Esophagus muscularis mucosa (tissue), 4 donors: Measurements from ENCODE around the gene STAT1. TPM values are rescaled to one million over a fixed set of nuclear protein-coding genes. Genes with fewer than 3 reads are reported as not detected.

Experiments
- DNase-seq: peaks from one replicate; pipeline ENCODE4 v3.0.0-alpha.2; 2017; ENCODE audit errors: extremely low spot score
- H3K27ac ChIP-seq, 4 donors: fragments of 200-600 bp; sonication (generic); replicated peaks in 1 of 4; 1 replicate in 3 of 4; 2 replicates in 1 of 4; pipeline ENCODE4 v1.5.1; 2016 to 2019; ENCODE audit warnings: mild to moderate bottlenecking in 1 of 4
- H3K27me3 ChIP-seq, 4 donors: fragments of 200-600 bp; sonication (generic); one replicate each; pipeline versions ENCODE4 v1.5.1 to v1.6.0; 2016 to 2019
- H3K36me3 ChIP-seq, 4 donors: fragments of 200-600 bp; sonication (generic); one replicate each; pipeline ENCODE4 v1.5.1; 2016 to 2019
- H3K4me1 ChIP-seq, 4 donors: fragments of 200-600 bp; sonication (generic); one replicate each; pipeline ENCODE4 v1.5.1; 2016 to 2019
- H3K4me3 ChIP-seq, 4 donors: fragments of 200-600 bp; sonication (generic); 1 replicate in 2 of 4; 2 replicates in 2 of 4; pipeline ENCODE4 v1.5.1; 2016 to 2019; ENCODE audit warnings: mild to moderate bottlenecking in 4 of 4, moderate library complexity in 1 of 4
- H3K9me3 ChIP-seq, 4 donors: fragments of 200-600 bp; sonication (generic); 1 replicate in 3 of 4; 2 replicates in 1 of 4; pipeline ENCODE4 v1.5.1; 2016 to 2019
- EP300 ChIP-seq: sonication (generic); formaldehyde crosslinking; IDR thresholded peaks from one replicate; pipeline ENCODE4 v1.6.1; 2017; ENCODE audit warnings: antibody characterized with exemption
- POLR2A ChIP-seq: fragments of 450-650 bp; IDR thresholded peaks from one replicate; pipeline ENCODE4 v1.6.1; 2017; ENCODE audit warnings: antibody characterized with exemption, moderate library complexity, mild to moderate bottlenecking, low read depth
- POLR2AphosphoS5 ChIP-seq, 2 donors: sonication (generic); formaldehyde crosslinking; IDR thresholded peaks; one replicate each; pipeline ENCODE4 v1.6.1; 2017; ENCODE audit warnings: antibody characterized with exemption in 2 of 2
- WGBS: methylation state at CpG from one replicate; pipeline ENCODE4 v1.1.5; 2018; 5-methylcytosine and 5-hydroxymethylcytosine counted together
- intact Hi-C: fragments of 100-400 bp; cut with DNase I; formaldehyde crosslinking; loops from one replicate; pipeline ENCODE4 v1.15.1; 2023
- total RNA-seq, 4 donors: library from RNA; depleted of rRNA; stranded (reverse); fragments of >200 nt; gene quantifications; one replicate each; pipeline versions ENCODE4 v1.1.0 to v1.2.1, GENCODE V29; 2016
- TF ChIP-seq, protein P1 (sequence below), 3 experiments: fragments of 200-600 bp in 2 of 3; fragments of 450-650 bp in 1 of 3; sonication (generic) in 2 of 3; IDR thresholded peaks; one replicate each; pipeline ENCODE4 v1.5.1; 2017 to 2019; ENCODE audit warnings: antibody characterized with exemption in 3 of 3, mild to moderate bottlenecking in 2 of 3, moderate library complexity in 1 of 3

STAT1 gene
- total RNA-seq, 4 donors from 2014 or later = 44.2 to 57.3 (median 48.6) TPM

DNA sequence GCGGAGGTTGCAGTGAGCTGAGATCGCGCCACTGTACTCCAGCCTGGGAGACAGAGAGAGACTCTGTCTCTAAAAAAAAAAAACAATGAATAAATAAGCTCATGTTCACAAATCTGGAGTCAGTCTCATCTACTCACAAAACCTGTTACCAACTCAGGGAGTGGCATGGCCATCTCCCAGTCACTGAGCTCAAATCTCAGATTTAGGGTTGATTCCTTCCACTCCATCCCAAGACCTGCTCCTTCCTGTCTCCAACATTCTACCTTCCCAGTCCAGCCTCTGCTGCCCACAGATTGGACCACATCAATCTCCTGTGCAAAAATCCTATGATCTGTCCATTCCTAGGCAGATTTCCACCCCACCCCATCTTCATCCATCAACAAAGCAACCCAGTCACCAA is 1.6 kb downstream of the STAT1 start:
- peak overlapping the region; percentile 77 to 89 (median 84) for H3K4me3 ChIP-seq
- intact Hi-C loops = loop anchor here (10.0 kb wide), 1 partner anchor 168 kb away; no protein-coding TSS in a partner anchor
- no peaks in the 10 kb centered on the region for H3K27me3 ChIP-seq
- DNase-seq = no peak
- TF ChIP-seq POLR2A = no peak
- no peak for TF ChIP-seq EP300
- no peak for TF ChIP-seq POLR2AphosphoS5 (IDR thresholded peaks at IDR 0.05)
- TF ChIP-seq, protein P1, sequence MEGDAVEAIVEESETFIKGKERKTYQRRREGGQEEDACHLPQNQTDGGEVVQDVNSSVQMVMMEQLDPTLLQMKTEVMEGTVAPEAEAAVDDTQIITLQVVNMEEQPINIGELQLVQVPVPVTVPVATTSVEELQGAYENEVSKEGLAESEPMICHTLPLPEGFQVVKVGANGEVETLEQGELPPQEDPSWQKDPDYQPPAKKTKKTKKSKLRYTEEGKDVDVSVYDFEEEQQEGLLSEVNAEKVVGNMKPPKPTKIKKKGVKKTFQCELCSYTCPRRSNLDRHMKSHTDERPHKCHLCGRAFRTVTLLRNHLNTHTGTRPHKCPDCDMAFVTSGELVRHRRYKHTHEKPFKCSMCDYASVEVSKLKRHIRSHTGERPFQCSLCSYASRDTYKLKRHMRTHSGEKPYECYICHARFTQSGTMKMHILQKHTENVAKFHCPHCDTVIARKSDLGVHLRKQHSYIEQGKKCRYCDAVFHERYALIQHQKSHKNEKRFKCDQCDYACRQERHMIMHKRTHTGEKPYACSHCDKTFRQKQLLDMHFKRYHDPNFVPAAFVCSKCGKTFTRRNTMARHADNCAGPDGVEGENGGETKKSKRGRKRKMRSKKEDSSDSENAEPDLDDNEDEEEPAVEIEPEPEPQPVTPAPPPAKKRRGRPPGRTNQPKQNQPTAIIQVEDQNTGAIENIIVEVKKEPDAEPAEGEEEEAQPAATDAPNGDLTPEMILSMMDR (IDR thresholded peaks at IDR 0.05) = no peak
- WGBS = 84% methylated on average over 3 of the region's 3 CpGs
- no peaks in the 10 kb centered on the region for H3K9me3 ChIP-seq
- peaks cover 0 to 40% (median 12%) of the 10 kb centered on the region in 4 donors for H3K36me3 ChIP-seq
- H3K4me1 ChIP-seq = peaks cover 22 to 35% (median 34%) of the 10 kb centered on the region in 4 donors
- no peak overlapping the region for H3K27ac ChIP-seq

DNA sequence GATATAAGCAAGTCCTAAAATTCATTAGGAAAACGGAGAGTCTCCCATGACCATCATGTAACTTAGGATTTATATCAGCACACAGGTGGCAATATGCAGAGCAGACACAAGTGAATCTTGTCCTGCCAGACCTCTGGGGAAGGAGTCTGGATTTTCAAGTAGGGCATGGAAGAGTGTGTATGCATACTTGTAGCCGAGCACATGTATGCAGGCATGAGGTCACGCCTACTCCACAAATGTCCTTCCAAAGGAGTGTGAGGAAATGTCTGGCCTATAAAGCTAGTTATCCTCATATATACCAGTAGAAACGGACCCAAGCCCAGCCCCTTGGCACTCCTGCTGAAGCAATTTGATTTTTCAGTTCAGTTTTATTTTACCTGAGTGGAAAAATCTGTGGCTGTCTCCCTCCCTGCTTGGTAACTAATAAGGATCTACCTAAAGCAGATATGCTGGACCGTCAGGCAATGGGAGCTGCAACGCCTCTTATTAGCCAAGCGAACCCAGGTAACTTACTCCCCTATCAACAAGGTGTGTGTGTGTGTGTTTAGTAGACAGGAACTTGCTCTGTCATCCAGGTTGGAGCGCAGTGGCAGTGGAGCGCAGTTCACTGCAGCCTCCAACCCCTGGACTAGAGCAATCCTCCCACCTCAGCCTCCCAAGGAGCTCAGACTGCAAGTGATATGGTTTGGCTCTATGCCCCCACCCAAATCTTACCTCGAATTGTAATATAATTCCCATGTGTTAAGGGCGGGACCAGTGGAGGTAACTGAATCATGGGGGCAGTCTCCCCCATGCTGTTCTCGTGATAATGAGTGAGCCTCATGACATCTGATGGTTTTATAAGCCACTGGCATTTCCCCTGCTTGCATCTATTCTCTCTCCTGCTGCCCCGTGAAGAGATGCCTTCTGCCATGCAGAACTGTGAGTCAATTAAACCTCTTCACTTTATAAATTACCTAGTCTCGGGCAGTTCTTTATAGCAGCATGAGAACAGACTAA is 2.8 kb downstream of the STAT1 start:
- Histone ChIP-seq H3K27ac (no peak overlapping the region), H3K9me3 (no peaks in the 10 kb centered on the region), H3K27me3 (no peaks in the 10 kb centered on the region), H3K4me3 (peak overlapping the region in 1 of 4 donors; percentile 10), H3K36me3 (peaks cover 9 to 52% (median 24%) of the 10 kb centered on the region in 4 donors), H3K4me1 (peaks cover 22 to 35% (median 34%) of the 10 kb centered on the region in 4 donors)
- no peak for TF ChIP-seq POLR2A
- TF ChIP-seq, protein P1 (IDR thresholded peaks at IDR 0.05) = no peak
- no peak for TF ChIP-seq POLR2AphosphoS5 (IDR thresholded peaks at IDR 0.05)
- TF ChIP-seq EP300 = no peak
- WGBS = 90% methylated on average over 14 of the region's 14 CpGs
- no peak for DNase-seq
- intact Hi-C loops = loop anchor here (10.0 kb wide), 1 partner anchor 166 kb away; no protein-coding TSS in a partner anchor

DNA sequence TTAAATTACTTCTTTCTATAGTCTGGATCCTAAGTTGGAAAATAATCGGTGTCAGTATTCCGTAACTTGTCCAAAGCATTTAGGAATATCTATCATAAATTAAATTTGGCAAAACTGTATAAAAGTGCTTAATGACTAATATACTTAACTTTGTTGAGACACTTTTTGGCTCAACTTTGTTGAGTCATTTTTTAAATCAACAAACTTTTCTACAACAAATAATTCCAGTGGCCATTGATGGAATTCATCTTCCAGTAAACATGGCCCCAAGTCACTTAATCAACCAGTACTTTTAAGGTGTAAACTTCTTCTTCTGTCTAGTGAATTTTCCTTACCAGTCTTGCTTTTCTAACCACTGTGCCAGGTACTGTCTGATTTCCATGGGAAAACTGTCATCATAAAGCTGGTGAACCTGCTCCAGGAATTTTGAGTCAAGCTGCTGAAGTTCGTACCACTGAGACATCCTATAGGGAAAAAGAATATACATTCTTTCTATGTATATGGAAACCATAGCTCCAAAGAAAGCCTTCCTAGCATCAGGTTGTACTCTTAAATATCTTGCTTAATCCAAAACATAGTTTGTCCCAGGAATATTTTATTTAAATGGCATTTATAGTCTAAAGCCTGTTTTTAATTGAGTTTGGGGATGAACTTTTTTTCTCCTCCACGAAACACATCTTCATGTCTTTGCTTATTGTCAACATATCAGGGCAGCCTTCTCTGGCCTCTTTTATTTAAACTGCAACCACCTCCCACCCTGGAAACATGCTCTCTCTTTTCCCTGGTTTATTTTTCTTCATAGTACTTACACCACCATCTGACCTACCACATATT is 4.2 kb downstream of the STAT1 start:
- peaks cover 22 to 33% (median 32%) of the 10 kb centered on the region in 4 donors for H3K4me1 ChIP-seq
- DNase-seq = no peak
- 93% methylated on average over 4 of the region's 4 CpGs for WGBS
- H3K27me3 ChIP-seq = no peaks in the 10 kb centered on the region
- no peak overlapping the region for H3K4me3 ChIP-seq
- H3K9me3 ChIP-seq = no peaks in the 10 kb centered on the region
- H3K36me3 ChIP-seq = peaks cover 23 to 66% (median 38%) of the 10 kb centered on the region in 4 donors
- intact Hi-C loops = loop anchor here (10.0 kb wide), 1 partner anchor 165 kb away; no protein-coding TSS in a partner anchor
- TF ChIP-seq POLR2AphosphoS5 (IDR thresholded peaks at IDR 0.05) = no peak
- no peak for TF ChIP-seq EP300
- TF ChIP-seq, protein P1 (IDR thresholded peaks at IDR 0.05) = no peak
- no peak overlapping the region for H3K27ac ChIP-seq

DNA sequence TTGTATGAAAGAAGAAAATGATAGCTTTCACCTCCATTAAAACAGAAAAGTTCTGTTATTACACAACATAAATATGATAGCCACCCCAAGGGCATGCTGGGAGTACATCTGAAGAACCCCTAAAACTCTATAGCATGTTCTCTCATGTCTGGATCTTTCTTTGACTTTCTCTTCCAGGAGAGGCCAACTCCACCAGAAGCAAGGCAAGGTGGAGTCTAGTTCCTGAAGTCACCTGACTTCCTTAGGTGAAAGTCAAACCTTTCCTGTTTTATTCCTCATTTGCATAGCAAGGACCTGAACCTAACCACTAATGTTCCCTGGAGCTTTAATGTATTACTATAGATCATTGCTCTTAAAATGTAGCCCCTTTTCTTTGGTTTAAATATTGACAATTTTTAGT is 5.7 kb downstream of the STAT1 start:
- H3K27ac ChIP-seq = no peak overlapping the region
- no peak for TF ChIP-seq EP300
- TF ChIP-seq, protein P1 (IDR thresholded peaks at IDR 0.05) = no peak
- no peak for TF ChIP-seq POLR2AphosphoS5 (IDR thresholded peaks at IDR 0.05)
- no peak for TF ChIP-seq POLR2A
- H3K4me3 ChIP-seq = no peak overlapping the region
- H3K9me3 ChIP-seq = no peaks in the 10 kb centered on the region
- no peak for DNase-seq
- H3K27me3 ChIP-seq = no peaks in the 10 kb centered on the region
- H3K4me1 ChIP-seq = peaks cover 22 to 27% (median 27%) of the 10 kb centered on the region in 4 donors
- intact Hi-C loops = no loop called here
- peaks cover 35 to 81% (median 53%) of the 10 kb centered on the region in 4 donors for H3K36me3 ChIP-seq
